ENCODE results near the gene LYPD6B.
A peak's percentile ranks its signal among the peaks of the same experiment; 100 is the strongest.

LYPD6B gene

GRCh38 chr2:149132339-149132738, 93.8 kb downstream of the LYPD6B start:
- H3K9me3 Mint-ChIP-seq: no peaks in the 10 kb centered on the region

GRCh38 chr2:149132901-149133300, 94.4 kb downstream of the LYPD6B start:
- Mint-ChIP-seq H3K36me3 (ENCODE audit: low read depth) (no peaks in the 10 kb centered on the region), H3K4me3 (no peak overlapping the region), H3K27ac (no peak overlapping the region), H3K27me3 (ENCODE audit: low read depth) (no peaks in the 10 kb centered on the region), H3K9me3 (no peaks in the 10 kb centered on the region), H3K4me1 (peaks cover 10% of the 10 kb centered on the region)
- no peak for TF ChIP-seq CTCF (IDR thresholded peaks at IDR 0.05; ENCODE audit: unreplicated experiment in 3 of 3)

More at GRCh38 chr2:149132339-149132738, 93.8 kb downstream of the LYPD6B start:
- Mint-ChIP-seq H3K4me3 (no peak overlapping the region), H3K27ac (no peak overlapping the region), H3K36me3 (ENCODE audit: low read depth) (no peaks in the 10 kb centered on the region), H3K27me3 (ENCODE audit: low read depth) (no peaks in the 10 kb centered on the region), H3K4me1 (peaks cover 10% of the 10 kb centered on the region)
- TF ChIP-seq CTCF (IDR thresholded peaks at IDR 0.05; ENCODE audit: unreplicated experiment in 3 of 3): no peak

- Mint-ChIP-seq H3K27ac (no peak overlapping the region), H3K4me1 (peaks cover 18% of the 10 kb centered on the region), H3K36me3 (ENCODE audit: low read depth) (no peaks in the 10 kb centered on the region), H3K27me3 (ENCODE audit: low read depth) (peaks cover 4% of the 10 kb centered on the region), H3K4me3 (no peak overlapping the region), H3K9me3 (no peaks in the 10 kb centered on the region)
- no peak for TF ChIP-seq CTCF (IDR thresholded peaks at IDR 0.05; ENCODE audit: unreplicated experiment in 3 of 3)
Measured at GRCh38 chr2:149134335-149134923, 95.9 kb downstream of the LYPD6B start.

- no peak for TF ChIP-seq CTCF (IDR thresholded peaks at IDR 0.05; ENCODE audit: unreplicated experiment in 3 of 3)
- Mint-ChIP-seq H3K27ac (no peak overlapping the region), H3K4me1 (peaks cover 25% of the 10 kb centered on the region), H3K27me3 (ENCODE audit: low read depth) (peaks cover 12% of the 10 kb centered on the region), H3K9me3 (peaks cover 3% of the 10 kb centered on the region), H3K4me3 (no peak overlapping the region), H3K36me3 (ENCODE audit: low read depth) (no peaks in the 10 kb centered on the region)
Measured at GRCh38 chr2:149136111-149136510, 97.6 kb downstream of the LYPD6B start.

- Mint-ChIP-seq H3K27ac (no peak overlapping the region), H3K27me3 (ENCODE audit: low read depth) (peaks cover 37% of the 10 kb centered on the region), H3K36me3 (ENCODE audit: low read depth) (peaks cover 3% of the 10 kb centered on the region), H3K4me1 (peaks cover 29% of the 10 kb centered on the region), H3K9me3 (peaks cover 3% of the 10 kb centered on the region), H3K4me3 (no peak overlapping the region)
- no peak for TF ChIP-seq CTCF (IDR thresholded peaks at IDR 0.05; ENCODE audit: unreplicated experiment in 3 of 3)
Measured at GRCh38 chr2:149141046-149141445, 102.5 kb downstream of the LYPD6B start.

- Mint-ChIP-seq H3K27ac (peak overlapping the region in 1 of 3 experiments; percentile 19), H3K36me3 (ENCODE audit: low read depth) (peaks cover 3% of the 10 kb centered on the region), H3K4me1 (peaks cover 41% of the 10 kb centered on the region), H3K9me3 (peaks cover 3% of the 10 kb centered on the region), H3K4me3 (no peak overlapping the region), H3K27me3 (ENCODE audit: low read depth) (peaks cover 48% of the 10 kb centered on the region)
- no peak for TF ChIP-seq CTCF (IDR thresholded peaks at IDR 0.05; ENCODE audit: unreplicated experiment in 3 of 3)
Measured at GRCh38 chr2:149143734-149144133, 105.2 kb downstream of the LYPD6B start.
